Mesendoderm (in vitro differentiated cells): ENCODE data around the gene SPEM3.
A peak's percentile ranks its signal among the peaks of the same experiment; 100 is the strongest.

ENCODE experiments used
- DNase-seq: peaks from one replicate; pipeline ENCODE4 v3.0.0; 2013
- H2AK5ac ChIP-seq: 2 replicates; pipeline ENCODE4 v1.6.1; 2013; ENCODE audit warnings: low read length, inconsistent platforms
- H2BK120ac ChIP-seq: 2 replicates; pipeline ENCODE4 v1.6.1; 2013; ENCODE audit warnings: low read depth, mild to moderate bottlenecking, low read length, moderate library complexity, mixed read lengths
- H2BK15ac ChIP-seq: replicated peaks from 2 replicates; pipeline ENCODE4 v1.6.1; 2013; ENCODE audit warnings: low read depth, mild to moderate bottlenecking, moderate library complexity
- H2BK5ac ChIP-seq: 2 replicates; pipeline ENCODE4 v1.6.1; 2013; ENCODE audit warnings: low read length, inconsistent platforms
- H3K18ac ChIP-seq: 2 replicates; pipeline ENCODE4 v1.6.1; 2013; ENCODE audit warnings: mild to moderate bottlenecking, low read length, mixed read lengths
- H3K23ac ChIP-seq: one replicate; pipeline ENCODE4 v1.6.1; 2013; ENCODE audit warnings: low read length
- H3K27ac ChIP-seq: 2 replicates; pipeline ENCODE4 v1.5.1; 2013; ENCODE audit warnings: low read depth, mild to moderate bottlenecking, inconsistent platforms, low read length, moderate library complexity
- H3K27me3 ChIP-seq: 2 replicates; pipeline ENCODE4 v1.6.1; 2013; ENCODE audit warnings: low read length, control low read depth, mild to moderate bottlenecking, inconsistent platforms; ENCODE audit not compliant: insufficient read depth, poor library complexity
- H3K36me3 ChIP-seq: 2 replicates; pipeline ENCODE4 v1.6.1; 2013; ENCODE audit warnings: low read length, inconsistent platforms; ENCODE audit not compliant: control insufficient read depth, insufficient read depth
- H3K4ac ChIP-seq: one replicate; pipeline ENCODE4 v1.6.1; 2013; ENCODE audit warnings: low read depth, mild to moderate bottlenecking, low read length, moderate library complexity
- H3K4me1 ChIP-seq: 2 replicates; pipeline ENCODE4 v1.6.1; 2013; ENCODE audit warnings: low read depth, low read length, inconsistent platforms; ENCODE audit not compliant: control insufficient read depth
- H3K4me2 ChIP-seq: 2 replicates; pipeline ENCODE4 v1.6.1; 2013; ENCODE audit warnings: low read length
- H3K4me3 ChIP-seq: 2 replicates; pipeline ENCODE4 v1.5.1; 2013; ENCODE audit warnings: mild to moderate bottlenecking, low read length
- H3K56ac ChIP-seq: one replicate; pipeline ENCODE4 v1.6.1; 2013; ENCODE audit warnings: low read length
- H3K79me1 ChIP-seq: 2 replicates; pipeline ENCODE4 v1.6.1; 2013; ENCODE audit warnings: low read length, inconsistent platforms
- H3K79me2 ChIP-seq: 2 replicates; pipeline ENCODE4 v1.6.1; 2013; ENCODE audit warnings: mild to moderate bottlenecking, low read length; ENCODE audit not compliant: control insufficient read depth, insufficient read depth
- H3K9ac ChIP-seq: 2 replicates; pipeline ENCODE4 v1.6.1; 2013; ENCODE audit warnings: low read length, inconsistent platforms
- H4K5ac ChIP-seq: one replicate; pipeline ENCODE4 v1.6.1; 2013; ENCODE audit warnings: low read length
- H4K8ac ChIP-seq: one replicate; pipeline ENCODE4 v1.6.1; 2013; ENCODE audit warnings: low read depth, mild to moderate bottlenecking, control low read depth, low read length, moderate library complexity
- WGBS: extraction: QIAGEN DNeasy Blood & Tissue Kit; methylation state at CpG from one replicate; pipeline ENCODE4 v1.1.7; 2013; ENCODE audit warnings: low lambda C conversion rate, missing lambda C conversion rate; ENCODE audit not compliant: insufficient coverage; ENCODE audit errors: extremely low coverage; 5-methylcytosine and 5-hydroxymethylcytosine counted together

Gene SPEM3

GRCh38 chr17:7444682-7445618 is 16.3 kb downstream of the SPEM3 start, which contains the start of gene CHRNB1:
Gene CHRNB1, plus strand, starts transcription at chr17:7445061. Its CDS starts 67 bp downstream, at chr17:7445128.
- no peaks in the 10 kb centered on the region for H3K27me3 ChIP-seq
- H4K8ac ChIP-seq, result no peak within 1 kb of the TSS
- no peak within 1 kb of the TSS for H2BK5ac ChIP-seq
- peak within 1 kb of the TSS; percentile 83 for H3K4me2 ChIP-seq
- no peaks in the 10 kb centered on the region for H3K79me2 ChIP-seq
- H3K36me3 ChIP-seq, result no peaks in the 10 kb centered on the region
- no peak within 1 kb of the TSS for H3K23ac ChIP-seq
- H2AK5ac ChIP-seq, result no peak within 1 kb of the TSS
- H3K4me1 ChIP-seq, result peaks cover 2% of the 10 kb centered on the region
- no peak within 1 kb of the TSS for H3K18ac ChIP-seq
- no peak within 1 kb of the TSS for H3K27ac ChIP-seq
- peak within 1 kb of the TSS; percentile 89 for H3K56ac ChIP-seq
- no peak within 1 kb of the TSS for H4K5ac ChIP-seq
- no peak within 1 kb of the TSS for H3K4ac ChIP-seq
- DNase-seq, result peak; percentile 87
- no peaks in the 10 kb centered on the region for H3K79me1 ChIP-seq
- no peak within 1 kb of the TSS for H2BK15ac ChIP-seq
- peak within 1 kb of the TSS; percentile 50 for H3K9ac ChIP-seq
- WGBS, result no CpG with 5 or more reads among the region's 51 CpGs
- H3K4me3 ChIP-seq, result peak within 1 kb of the TSS; percentile 17
- no peak within 1 kb of the TSS for H2BK120ac ChIP-seq

- H3K79me2 ChIP-seq, result no peaks in the 10 kb centered on the region
- H3K4me3 ChIP-seq, result peak overlapping the region; percentile 10
- H2BK5ac ChIP-seq, result no peak overlapping the region
- H3K4ac ChIP-seq, result no peak overlapping the region
- no peak overlapping the region for H2AK5ac ChIP-seq
- no peak overlapping the region for H3K18ac ChIP-seq
- peak; percentile 88 for DNase-seq
- no peaks in the 10 kb centered on the region for H3K27me3 ChIP-seq
- H3K27ac ChIP-seq, result no peak overlapping the region
- H3K79me1 ChIP-seq, result no peaks in the 10 kb centered on the region
- no CpG with 5 or more reads among the region's 16 CpGs for WGBS
- H3K4me1 ChIP-seq, result peaks cover 2% of the 10 kb centered on the region
- no peak overlapping the region for H4K8ac ChIP-seq
- peak overlapping the region; percentile 50 for H3K9ac ChIP-seq
- peak overlapping the region; percentile 83 for H3K4me2 ChIP-seq
- no peak overlapping the region for H2BK120ac ChIP-seq
- H3K36me3 ChIP-seq, result no peaks in the 10 kb centered on the region
- peak overlapping the region; percentile 89 for H3K56ac ChIP-seq
- no peak overlapping the region for H4K5ac ChIP-seq
- H3K23ac ChIP-seq, result no peak overlapping the region
- no peak overlapping the region for H2BK15ac ChIP-seq
These were observed 16.9 kb downstream of the SPEM3 start for GRCh38 chr17:7445619-7445968.

GRCh38 chr17:7448461-7448860 is 19.8 kb downstream of the SPEM3 start:
- DNase-seq, result no peak
- Histone ChIP-seq H3K27me3 (no peaks in the 10 kb centered on the region), H4K8ac (no peak overlapping the region), H3K9ac (no peak overlapping the region), H3K27ac (no peak overlapping the region), H3K36me3 (no peaks in the 10 kb centered on the region), H3K79me1 (no peaks in the 10 kb centered on the region), H3K23ac (no peak overlapping the region), H3K79me2 (no peaks in the 10 kb centered on the region), H4K5ac (no peak overlapping the region), H2BK15ac (no peak overlapping the region), H3K56ac (no peak overlapping the region), H3K18ac (no peak overlapping the region), H3K4ac (no peak overlapping the region), H2BK5ac (no peak overlapping the region), H3K4me2 (no peak overlapping the region), H2AK5ac (no peak overlapping the region), H2BK120ac (no peak overlapping the region), H3K4me3 (no peak overlapping the region), H3K4me1 (no peaks in the 10 kb centered on the region)
- no CpG with 5 or more reads among the region's 7 CpGs for WGBS

GRCh38 chr17:7459961-7460545 is 31.4 kb downstream of the SPEM3 start:
- Histone ChIP-seq H3K56ac (no peak overlapping the region), H4K5ac (no peak overlapping the region)
- no CpG with 5 or more reads among the region's 3 CpGs for WGBS

GRCh38 chr17:7460850-7461660 is 32.4 kb downstream of the SPEM3 start:
- H3K4me3 ChIP-seq, result no peak overlapping the region
- no peaks in the 10 kb centered on the region for H3K79me2 ChIP-seq
- no peaks in the 10 kb centered on the region for H3K4me1 ChIP-seq
- H2BK5ac ChIP-seq, result no peak overlapping the region
- H3K4me2 ChIP-seq, result no peak overlapping the region
- no peaks in the 10 kb centered on the region for H3K79me1 ChIP-seq
- H2BK15ac ChIP-seq, result no peak overlapping the region
- no peak overlapping the region for H2BK120ac ChIP-seq
- no peak overlapping the region for H3K27ac ChIP-seq
- no peaks in the 10 kb centered on the region for H3K27me3 ChIP-seq
- H3K18ac ChIP-seq, result no peak overlapping the region
- no CpG with 5 or more reads among the region's 7 CpGs for WGBS
- H4K5ac ChIP-seq, result peak overlapping the region; percentile 56
- no peak overlapping the region for H3K56ac ChIP-seq
- no peak overlapping the region for H2AK5ac ChIP-seq
- peak; percentile 65 for DNase-seq
- H4K8ac ChIP-seq, result no peak overlapping the region
- no peak overlapping the region for H3K4ac ChIP-seq
- H3K23ac ChIP-seq, result peak overlapping the region; percentile 24
- no peaks in the 10 kb centered on the region for H3K36me3 ChIP-seq
- no peak overlapping the region for H3K9ac ChIP-seq

More at GRCh38 chr17:7459961-7460545, 31.4 kb downstream of the SPEM3 start:
- Histone ChIP-seq H3K4me1 (no peaks in the 10 kb centered on the region), H3K18ac (no peak overlapping the region), H3K27ac (no peak overlapping the region), H3K36me3 (no peaks in the 10 kb centered on the region), H3K23ac (no peak overlapping the region), H2BK120ac (no peak overlapping the region), H2AK5ac (no peak overlapping the region), H3K79me1 (no peaks in the 10 kb centered on the region), H3K4me2 (no peak overlapping the region), H3K9ac (no peak overlapping the region), H3K27me3 (no peaks in the 10 kb centered on the region), H4K8ac (no peak overlapping the region), H3K4ac (no peak overlapping the region), H2BK5ac (no peak overlapping the region), H3K79me2 (no peaks in the 10 kb centered on the region), H3K4me3 (no peak overlapping the region), H2BK15ac (no peak overlapping the region)
- no peak for DNase-seq
